Bronchial epithelial cell (primary cell): ENCODE data around the gene ADSS1. TPM values are rescaled to one million over a fixed set of nuclear protein-coding genes. Genes with fewer than 3 reads are reported as not detected.

ENCODE experiments used
- DNase-seq: peaks from one replicate; pipeline ENCODE4 v3.0.0-alpha.2; 2010; ENCODE audit warnings: low read depth
- FAIRE-seq: peaks from 2 replicates; lab custom pipeline; 2011; peaks lifted over from hg19 to GRCh38; lab: Jason Lieb, UNC
- H3K27me3 ChIP-seq: 2 replicates; pipeline ENCODE4 v1.5.1; 2011; ENCODE audit warnings: low read length; ENCODE audit not compliant: control insufficient read depth, insufficient read depth
- H3K36me3 ChIP-seq: 2 replicates; pipeline ENCODE4 v1.5.1; 2011; ENCODE audit warnings: low read length; ENCODE audit not compliant: control insufficient read depth, insufficient read depth
- H3K4me3 ChIP-seq: 2 replicates; pipeline ENCODE4 v1.5.1; 2011; ENCODE audit warnings: mild to moderate bottlenecking, low read depth, low read length, control low read depth
- CTCF ChIP-seq: IDR thresholded peaks from 2 replicates; pipeline ENCODE4 v1.5.1; 2011; ENCODE audit warnings: mild to moderate bottlenecking, moderate library complexity, low read length, control low read depth, inconsistent platforms; ENCODE audit not compliant: insufficient read depth, severe bottlenecking
- total RNA-seq: library from RNA; depleted of rRNA; stranded (reverse); fragments of >200 nt; gene quantifications from 2 replicates; pipeline ENCODE4 v1.2.1, GENCODE V29; 2014

Gene ADSS1
- total RNA-seq, 1 donor from 2014 or later, result 18.2 TPM

GRCh38 chr14:104745431-104745830 is 21.4 kb downstream of the ADSS1 start:
- TF ChIP-seq CTCF, result no peak
- no peaks in the 10 kb centered on the region for H3K27me3 ChIP-seq
- H3K4me3 ChIP-seq, result no peak overlapping the region
- H3K36me3 ChIP-seq, result peaks cover 16% of the 10 kb centered on the region
- FAIRE-seq, result no peak
- no peak for DNase-seq

- Histone ChIP-seq H3K4me3 (no peak overlapping the region), H3K27me3 (no peaks in the 10 kb centered on the region), H3K36me3 (peaks cover 15% of the 10 kb centered on the region)
- DNase-seq, result no peak
- no peak for FAIRE-seq
- no peak for TF ChIP-seq CTCF
These were observed 22.1 kb downstream of the ADSS1 start for GRCh38 chr14:104746071-104746545.

GRCh38 chr14:104746934-104747481 is 23.0 kb downstream of the ADSS1 start:
- Histone ChIP-seq H3K36me3 (peaks cover 12% of the 10 kb centered on the region), H3K4me3 (no peak overlapping the region), H3K27me3 (no peaks in the 10 kb centered on the region)
- DNase-seq (peak; percentile 92), FAIRE-seq (no peak)
- TF ChIP-seq CTCF, result no peak

- DNase-seq, result no peak
- Histone ChIP-seq H3K4me3 (no peak overlapping the region), H3K27me3 (no peaks in the 10 kb centered on the region), H3K36me3 (peaks cover 8% of the 10 kb centered on the region)
- no peak for FAIRE-seq
- no peak for TF ChIP-seq CTCF
These were observed 23.8 kb downstream of the ADSS1 start for GRCh38 chr14:104747876-104748275.

- Histone ChIP-seq H3K27me3 (no peaks in the 10 kb centered on the region), H3K4me3 (no peak overlapping the region), H3K36me3 (peaks cover 3% of the 10 kb centered on the region)
- TF ChIP-seq CTCF, result peak; percentile 27
- FAIRE-seq (no peak), DNase-seq (peak; percentile 78)
These were observed 25.2 kb downstream of the ADSS1 start for GRCh38 chr14:104749111-104749649.
